ENCODE measurements around the gene KIRREL1.

DNA sequence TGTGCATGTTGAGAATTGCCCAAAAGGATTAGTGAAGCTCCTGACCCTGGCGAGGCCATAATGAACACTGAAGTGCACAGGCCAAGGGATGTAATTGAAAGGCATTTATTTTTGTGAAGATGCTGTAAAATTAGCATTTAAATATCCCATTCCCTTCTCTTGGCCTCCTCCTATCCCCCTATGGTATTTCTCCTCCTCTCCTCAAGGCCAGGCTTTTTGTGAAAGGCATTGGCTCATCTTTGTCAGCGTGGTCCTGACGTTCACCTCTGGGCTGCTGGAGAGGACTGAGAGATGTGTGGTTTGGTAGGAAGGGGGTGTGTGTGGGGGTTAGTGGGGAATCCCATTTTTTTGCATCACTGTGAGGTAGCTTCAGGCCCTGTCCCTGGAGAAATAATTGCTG, 105.7 kb downstream of the KIRREL1 start:
- no peak for TF ChIP-seq POLR2A (IDR thresholded peaks at IDR 0.05)
- TF ChIP-seq, protein P1, sequence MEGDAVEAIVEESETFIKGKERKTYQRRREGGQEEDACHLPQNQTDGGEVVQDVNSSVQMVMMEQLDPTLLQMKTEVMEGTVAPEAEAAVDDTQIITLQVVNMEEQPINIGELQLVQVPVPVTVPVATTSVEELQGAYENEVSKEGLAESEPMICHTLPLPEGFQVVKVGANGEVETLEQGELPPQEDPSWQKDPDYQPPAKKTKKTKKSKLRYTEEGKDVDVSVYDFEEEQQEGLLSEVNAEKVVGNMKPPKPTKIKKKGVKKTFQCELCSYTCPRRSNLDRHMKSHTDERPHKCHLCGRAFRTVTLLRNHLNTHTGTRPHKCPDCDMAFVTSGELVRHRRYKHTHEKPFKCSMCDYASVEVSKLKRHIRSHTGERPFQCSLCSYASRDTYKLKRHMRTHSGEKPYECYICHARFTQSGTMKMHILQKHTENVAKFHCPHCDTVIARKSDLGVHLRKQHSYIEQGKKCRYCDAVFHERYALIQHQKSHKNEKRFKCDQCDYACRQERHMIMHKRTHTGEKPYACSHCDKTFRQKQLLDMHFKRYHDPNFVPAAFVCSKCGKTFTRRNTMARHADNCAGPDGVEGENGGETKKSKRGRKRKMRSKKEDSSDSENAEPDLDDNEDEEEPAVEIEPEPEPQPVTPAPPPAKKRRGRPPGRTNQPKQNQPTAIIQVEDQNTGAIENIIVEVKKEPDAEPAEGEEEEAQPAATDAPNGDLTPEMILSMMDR (IDR thresholded peaks at IDR 0.05), result no peak
- no peak for TF ChIP-seq POLR2AphosphoS5 (IDR thresholded peaks at IDR 0.05)
